ENCODE data around the gene HNRNPUL1.
"Not testable (repeated sequence)": the region's sequence is repeated elsewhere in the genome, so short reads cannot be mapped to it uniquely, and the experiment has no call there.

Gene HNRNPUL1

DNA sequence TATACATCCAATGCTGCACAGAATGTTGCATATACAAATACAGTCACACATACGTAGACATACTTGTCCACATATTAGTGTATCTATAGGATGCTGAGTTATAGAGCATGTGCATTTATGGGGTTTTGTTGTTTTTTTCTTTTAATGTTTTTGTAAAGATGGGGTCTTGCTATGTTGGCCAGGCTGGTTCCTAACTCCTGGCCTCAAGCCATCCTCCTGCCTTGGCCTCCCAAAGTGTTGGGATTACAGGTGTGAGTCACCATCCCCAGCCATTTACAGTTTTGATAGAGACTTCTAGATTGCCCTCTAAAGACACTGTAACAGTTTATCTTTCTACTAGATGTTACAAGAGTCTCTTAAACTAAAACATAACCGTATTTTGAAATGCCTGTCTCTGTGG lies 14.3 kb downstream of the HNRNPUL1 start:
- no peak for DNase-seq

DNA sequence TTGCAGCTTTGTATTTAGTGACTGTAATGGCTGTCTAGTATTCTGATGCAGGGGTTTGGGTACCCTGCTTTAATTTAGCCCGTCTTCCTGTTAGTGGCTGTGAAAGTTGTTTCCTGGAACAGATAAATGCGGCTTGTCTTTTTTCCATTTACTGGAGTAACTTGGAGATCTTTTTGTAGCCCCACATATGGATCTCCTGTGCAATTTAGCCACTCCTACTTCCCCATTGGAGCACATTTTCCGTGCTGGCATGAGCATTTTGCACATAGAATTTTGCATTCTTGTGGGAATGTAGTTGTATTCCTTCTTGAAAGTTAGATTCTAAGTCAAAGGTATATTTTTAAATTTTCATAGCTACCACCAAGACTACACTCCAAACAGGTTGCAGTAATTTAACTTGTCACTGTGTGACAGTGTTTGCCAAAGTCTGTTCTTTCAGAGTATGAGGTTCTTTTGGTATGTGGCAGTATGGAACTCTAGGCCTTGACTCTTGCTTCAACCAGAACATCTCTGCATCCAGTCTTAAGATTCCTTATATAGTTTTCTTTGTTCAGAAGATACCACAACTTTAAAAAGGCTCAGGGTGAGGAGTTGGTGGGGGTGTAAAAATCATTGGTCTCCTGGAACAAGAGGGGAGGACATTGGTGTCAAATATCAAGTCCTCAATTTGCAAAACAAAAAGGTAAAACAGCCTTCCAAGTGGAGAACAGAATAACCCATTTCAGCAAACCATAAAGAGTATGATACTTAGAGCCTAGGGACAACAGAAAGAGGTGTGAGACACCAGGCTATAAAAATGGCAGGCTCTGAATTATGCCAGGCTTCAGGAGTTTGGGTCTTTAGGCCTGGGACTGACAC lies 24.7 kb downstream of the HNRNPUL1 start:
- DNase-seq: no peak

DNA sequence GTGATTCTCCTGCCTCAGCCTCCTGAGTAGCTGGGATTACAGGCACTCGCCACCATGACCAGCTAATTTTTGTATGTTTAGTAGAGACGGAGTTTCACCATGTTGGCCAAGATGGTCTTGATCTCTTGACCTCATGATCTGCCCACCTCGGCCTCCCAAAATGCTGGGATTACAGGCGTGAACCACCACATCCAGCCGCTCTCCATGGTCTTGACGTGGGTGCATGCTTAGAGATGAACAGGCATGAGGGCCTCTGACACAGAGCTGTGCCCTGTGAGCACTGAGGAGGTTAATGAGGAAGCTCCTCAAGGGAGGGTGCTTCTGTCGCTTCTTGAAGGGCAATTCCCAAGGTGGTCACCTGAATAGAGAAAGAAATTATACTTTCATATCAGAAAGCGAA lies 25.6 kb downstream of the HNRNPUL1 start:
- DNase-seq: not testable (repeated sequence)

DNA sequence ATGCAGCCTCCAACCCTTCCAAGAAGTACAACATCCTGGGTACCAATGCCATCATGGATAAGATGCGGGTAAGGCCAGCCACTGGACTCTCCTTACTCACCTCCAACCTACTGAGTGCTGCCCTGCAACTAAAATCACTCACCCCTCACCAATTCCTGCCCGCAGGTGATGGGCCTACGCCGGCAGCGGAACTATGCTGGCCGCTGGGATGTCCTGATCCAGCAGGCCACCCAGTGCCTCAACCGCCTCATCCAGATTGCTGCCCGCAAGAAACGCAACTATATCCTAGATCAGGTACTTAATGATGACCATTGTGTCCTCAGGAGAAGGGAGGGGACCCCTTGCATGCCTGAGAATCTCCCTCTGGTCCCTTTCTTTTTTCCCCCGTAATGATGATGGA lies 30.2 kb downstream of the HNRNPUL1 start:
- no peak for DNase-seq

DNA sequence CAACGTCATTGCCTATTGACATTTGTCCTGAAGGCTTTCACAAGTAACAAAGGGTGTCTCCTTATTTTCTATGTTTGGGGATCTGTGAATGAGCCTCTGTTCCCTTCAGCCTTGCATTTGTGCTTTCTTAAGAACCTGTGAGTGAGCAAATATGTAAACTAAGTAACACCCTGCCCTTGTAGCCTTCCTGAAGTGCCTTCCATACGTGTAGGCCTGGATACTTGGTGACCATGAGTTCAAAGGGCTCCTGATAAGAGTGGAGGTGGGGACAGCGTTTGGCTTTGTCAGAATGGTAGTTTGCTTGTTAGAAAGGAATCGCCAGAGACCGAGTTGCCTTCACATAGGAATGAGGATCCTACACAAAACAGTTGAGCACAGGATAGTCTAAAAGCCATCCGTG lies 31.3 kb downstream of the HNRNPUL1 start:
- no peak for DNase-seq

DNA sequence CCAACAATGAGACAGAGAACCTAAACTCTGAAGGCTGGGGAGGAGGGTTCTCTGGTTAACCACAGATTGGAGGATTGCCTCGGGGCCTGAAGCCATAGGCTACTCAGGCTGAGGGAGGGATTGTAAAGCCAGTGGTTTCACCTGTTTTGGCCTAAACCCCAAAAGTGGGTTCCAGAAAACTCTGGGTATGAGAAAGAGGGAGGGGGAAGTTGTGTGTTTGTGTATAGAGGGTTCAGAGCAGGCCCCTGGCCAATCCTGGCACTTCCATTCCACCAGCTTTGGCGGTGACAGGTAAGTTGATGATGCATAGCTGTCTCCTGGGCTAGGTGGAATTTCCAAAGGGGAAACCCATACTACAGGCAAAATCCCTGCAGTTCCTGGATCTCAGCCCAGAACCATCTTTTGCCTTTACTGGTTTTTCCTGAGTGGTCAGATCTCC lies 32.3 kb downstream of the HNRNPUL1 start:
- DNase-seq: no peak

DNA sequence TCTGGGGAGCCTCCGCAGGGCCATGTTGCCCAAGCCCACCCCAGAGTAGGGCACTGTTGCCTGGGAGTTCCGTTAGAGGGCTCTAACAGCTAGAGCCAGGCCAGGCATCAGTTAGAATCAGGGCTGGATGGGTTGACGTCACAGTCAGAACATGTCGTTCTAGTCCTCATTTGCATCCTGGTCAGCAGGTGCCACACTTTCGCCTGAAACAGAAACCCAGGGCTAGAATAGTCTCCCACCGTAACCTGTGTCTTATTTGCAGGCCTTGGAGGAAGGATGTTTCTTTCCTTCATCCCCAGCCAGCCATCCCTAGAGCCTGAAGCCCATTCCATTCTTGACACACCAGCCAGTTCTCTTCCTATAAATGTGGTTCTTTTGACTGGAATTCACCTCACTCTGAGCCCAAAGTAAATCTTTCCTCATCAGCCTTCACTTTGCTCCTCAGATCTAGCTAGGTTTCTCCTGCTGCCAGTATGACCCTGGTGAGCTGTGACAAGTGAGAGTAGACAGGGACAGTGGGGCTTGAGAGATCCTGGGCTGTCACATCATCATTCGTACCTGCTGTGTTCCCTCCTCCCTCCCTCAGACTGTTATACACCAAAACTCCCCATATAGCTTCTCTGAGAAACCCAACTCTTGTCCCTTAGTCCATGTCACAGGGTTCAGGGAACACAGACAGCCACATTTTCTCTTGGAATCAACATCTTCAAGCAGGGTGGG lies 33.6 kb downstream of the HNRNPUL1 start:
- DNase-seq: no peak

DNA sequence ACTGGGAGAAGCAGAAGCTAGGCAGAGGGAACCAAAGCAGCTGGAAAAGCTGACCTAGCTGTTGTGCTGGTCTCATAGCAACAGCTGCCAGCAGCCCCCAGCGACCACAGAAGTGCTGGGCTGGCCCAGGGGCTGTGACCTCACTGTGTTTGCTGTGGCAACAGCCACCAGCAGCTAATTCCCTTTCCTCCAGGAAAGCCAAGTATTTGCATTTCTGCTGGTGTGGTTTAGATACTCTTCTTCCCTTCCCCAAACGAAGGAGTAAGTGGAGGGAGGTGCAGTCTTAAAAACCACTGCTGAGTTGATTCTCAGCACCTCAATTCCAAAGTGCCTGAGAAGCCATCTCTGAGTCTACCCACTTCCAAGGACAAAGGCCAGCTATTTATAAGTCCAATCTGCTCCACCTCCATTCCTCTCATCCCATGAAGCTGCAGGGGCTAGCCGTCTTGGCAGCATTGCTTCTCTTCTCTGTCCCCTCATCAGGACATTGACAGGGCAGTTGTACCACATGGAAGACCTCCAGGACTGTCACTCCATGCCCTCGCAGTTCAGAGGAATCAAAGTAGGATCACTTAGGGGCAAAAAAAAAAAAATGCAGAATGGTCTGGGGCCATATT lies 34.3 kb downstream of the HNRNPUL1 start:
- DNase-seq: peak; percentile 53

DNA sequence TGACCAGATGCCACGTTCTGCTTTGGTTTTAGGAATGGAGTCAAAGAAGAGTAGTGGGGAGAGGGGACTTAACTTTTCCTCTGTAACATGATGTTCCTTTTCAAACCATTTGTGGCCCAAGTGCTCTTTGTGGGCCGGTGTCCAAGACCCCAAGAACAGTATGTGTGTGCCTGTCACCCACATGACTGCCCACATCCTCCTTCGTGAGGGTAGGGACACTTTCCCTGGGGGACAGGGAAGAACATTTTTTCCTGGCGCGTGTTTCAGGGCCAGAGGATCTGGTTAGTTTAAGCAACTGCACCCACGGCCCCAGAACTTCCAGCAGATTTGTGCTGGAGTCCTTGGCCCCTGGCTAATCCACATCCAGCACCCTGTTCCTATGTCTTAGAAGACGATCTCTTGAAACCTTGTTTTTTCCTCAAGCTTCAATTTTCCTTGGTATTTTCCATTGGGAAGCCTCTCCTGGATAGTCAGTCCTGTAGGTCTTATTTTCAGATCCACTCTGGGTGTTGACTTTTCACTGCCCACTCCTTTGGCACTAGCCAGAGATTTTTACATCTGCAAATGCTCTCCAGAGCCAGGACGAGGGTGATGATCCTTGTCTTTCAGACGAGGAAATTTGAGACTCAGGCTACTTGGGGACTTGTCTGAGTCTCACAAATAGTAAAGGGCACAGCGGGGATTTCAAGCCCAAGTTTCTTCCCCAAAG lies 35.0 kb downstream of the HNRNPUL1 start:
- no peak for DNase-seq

DNA sequence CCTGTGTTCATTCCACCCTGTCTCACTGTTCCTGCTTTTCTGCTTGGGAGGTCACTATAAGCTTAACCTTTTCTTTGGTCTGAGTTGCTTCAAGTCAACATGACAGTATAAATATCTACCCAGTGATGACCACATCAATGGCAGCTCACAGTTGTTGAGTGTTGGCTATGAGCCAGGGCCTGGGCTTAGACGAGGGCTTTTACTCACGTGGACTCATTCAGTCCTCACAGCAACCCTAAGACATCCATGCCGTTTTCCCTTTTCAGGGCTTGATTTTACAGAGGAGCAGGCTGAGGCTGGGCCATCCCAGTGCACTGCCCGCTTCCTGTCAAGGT lies 35.5 kb downstream of the HNRNPUL1 start:
- DNase-seq: peak; percentile 53

DNA sequence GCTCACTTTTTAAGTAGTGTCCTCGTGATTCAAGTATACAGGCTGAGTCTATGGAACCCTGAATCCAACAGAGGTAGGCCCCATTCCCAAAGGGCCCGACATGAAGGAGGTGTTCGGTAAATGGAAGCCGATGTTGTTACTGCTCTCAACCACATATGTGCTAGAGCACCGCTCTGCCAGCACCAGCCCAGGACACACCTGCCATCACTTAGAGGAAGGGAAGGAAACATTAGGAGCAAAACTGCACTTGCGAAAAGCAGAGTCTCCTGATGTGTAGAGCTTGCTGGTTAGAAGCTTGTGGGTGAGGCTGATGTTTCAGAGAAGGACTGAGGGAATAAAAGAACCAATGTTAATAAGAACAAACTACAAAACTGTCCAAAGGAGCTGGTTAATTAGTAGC lies 36.4 kb downstream of the HNRNPUL1 start:
- DNase-seq: no peak

DNA sequence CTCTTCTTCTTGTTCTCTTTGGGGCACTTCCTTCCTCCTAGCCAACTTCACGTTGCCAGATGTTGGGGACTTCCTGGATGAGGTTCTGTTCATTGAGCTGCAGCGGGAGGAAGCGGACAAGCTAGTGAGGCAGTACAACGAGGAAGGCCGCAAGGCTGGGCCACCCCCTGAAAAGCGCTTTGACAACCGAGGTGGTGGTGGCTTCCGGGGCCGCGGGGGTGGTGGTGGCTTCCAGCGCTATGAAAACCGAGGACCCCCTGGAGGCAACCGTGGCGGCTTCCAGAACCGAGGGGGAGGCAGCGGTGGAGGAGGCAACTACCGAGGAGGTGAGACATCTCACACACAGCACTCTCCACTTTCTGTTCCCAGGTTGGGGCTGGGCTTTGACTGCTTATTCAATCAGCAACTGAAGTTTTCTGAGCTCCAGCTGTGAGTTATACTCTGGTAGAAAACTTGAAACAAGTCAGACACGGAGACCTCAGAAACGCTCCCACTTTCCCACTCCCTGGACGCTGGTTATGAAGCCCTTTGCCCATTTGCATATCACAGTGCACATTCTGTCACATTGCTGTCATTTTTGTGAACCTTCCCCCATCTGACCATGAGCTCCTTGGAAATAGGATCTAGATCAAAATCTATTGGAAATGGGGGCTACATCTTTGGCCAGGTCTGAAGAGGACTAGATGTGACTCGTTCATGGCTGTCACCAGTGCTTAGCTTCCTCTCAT lies 38.6 kb downstream of the HNRNPUL1 start:
- DNase-seq: peak; percentile 48

DNA sequence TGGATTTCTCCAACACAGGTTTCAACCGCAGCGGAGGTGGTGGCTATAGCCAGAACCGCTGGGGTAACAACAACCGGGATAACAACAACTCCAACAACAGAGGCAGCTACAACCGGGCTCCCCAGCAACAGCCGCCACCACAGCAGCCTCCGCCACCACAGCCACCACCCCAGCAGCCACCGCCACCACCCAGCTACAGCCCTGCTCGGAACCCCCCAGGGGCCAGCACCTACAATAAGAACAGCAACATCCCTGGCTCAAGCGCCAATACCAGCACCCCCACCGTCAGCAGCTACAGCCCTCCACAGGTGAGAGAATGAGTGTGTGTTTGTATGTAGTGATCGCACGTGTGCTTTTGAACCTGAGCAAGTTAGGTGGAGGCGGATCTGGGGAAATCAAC lies 39.8 kb downstream of the HNRNPUL1 start:
- DNase-seq: no peak

DNA sequence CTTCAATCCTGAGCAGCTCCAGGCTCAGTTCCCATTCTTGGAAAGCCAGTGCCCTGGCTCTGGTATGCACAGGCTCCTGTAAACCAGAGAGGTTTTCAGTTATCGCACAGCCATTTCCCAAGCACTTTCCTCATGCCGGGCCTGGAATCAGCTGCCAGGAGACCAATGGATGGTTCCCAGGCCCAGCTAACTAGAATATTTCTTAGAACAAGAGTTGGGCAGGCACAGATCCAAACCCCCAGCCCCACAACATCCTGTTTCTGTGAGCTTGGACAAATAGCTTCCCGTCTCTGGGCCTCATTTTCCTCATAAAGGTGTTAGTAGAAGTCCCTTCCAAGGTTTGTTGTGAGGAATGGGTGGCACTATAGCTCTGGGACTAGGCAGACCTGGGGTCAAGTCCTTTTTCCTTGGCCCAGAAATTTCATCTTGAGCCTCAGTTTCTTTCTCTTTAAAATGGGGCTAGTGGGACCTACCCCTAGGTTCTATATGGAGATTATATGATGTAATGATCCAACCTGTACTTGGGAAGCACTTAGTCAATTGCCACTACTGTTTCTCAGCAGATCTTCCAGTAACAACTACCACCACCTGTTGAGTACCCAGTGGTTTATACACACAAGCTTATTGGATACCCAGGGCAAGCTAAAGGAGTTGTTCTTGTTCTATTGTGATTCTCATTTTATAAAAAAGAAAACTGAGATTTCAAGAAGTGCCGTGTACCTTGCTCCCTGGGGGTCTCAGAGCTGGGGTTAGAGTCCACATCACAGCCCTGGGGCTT lies 40.7 kb downstream of the HNRNPUL1 start:
- DNase-seq: no peak

DNA sequence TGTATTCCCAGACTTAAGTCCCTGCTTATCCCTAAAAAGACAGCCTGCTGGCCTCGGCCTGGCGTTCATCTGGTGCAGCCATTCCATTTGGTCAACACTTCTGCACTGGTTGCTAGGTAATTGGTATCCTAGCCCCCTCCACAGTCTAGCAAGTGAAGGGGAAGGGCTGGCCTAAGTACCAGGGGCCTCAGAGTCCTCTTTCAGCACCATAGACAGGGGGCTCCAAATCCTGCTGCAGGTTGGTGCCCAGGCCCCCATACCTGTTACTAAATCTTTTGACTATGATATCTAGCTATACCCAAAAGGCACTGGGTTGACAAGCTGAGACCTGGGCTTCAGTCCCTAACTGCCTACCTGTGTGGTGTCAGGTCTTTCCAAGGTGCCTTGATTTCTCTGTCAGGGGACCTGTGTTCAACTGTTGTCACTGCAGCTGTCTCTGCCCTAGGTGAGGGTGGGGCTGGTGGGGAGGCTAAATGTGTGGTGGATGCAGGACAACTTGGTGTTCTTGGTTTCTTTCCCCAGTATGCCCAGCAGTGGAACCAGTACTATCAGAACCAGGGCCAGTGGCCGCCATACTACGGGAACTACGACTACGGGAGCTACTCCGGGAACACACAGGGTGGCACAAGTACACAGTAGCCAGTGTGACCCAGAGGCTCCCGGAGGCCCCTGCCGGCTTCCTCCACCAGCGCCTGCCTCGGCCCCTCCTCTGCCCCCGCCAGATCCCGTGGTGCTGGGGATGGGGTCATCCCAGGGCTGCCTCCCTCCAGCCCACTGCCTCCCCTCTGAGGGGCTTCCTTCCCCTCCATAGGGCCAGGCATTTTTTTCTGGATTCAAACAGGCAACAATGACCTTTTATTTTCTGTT lies 42.0 kb downstream of the HNRNPUL1 start:
- DNase-seq: no peak

DNA sequence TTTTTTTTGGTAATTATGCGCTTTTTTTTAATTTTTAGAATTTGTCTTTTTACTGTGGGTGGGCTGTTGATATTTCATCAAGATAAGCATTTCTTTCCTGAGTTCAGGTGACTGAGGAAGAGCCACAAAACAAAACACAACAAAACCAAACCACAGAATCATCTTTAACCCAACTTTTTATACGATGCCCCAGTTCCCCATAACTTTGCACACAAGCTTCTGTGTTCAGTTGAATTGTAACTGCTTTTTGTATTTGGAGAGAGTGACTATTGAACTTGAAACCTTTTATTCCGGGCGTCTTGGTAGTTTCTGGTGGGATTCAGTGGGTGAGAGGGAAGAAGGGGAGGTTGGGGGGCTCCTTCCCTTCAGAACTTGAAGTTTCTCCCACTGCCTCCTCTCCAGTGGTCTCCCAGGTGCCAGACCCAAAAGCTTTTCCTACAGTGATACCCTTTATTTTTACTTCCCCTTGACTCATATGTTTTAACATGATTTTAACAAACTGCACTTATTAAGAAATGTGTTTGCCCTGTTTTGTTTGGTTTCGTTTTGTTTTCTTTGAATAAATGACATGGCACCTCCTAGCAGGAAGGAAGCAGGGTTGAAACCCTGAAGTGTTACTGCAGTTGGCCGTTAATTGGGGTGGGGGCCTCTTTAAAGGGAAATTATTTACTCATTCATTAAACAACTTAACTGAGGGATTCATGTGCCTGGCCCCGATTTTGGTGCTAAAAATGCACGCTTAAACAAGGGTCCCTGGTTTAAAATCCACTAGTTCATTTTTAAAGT lies 43.1 kb downstream of the HNRNPUL1 start:
- no peak for DNase-seq

DNA sequence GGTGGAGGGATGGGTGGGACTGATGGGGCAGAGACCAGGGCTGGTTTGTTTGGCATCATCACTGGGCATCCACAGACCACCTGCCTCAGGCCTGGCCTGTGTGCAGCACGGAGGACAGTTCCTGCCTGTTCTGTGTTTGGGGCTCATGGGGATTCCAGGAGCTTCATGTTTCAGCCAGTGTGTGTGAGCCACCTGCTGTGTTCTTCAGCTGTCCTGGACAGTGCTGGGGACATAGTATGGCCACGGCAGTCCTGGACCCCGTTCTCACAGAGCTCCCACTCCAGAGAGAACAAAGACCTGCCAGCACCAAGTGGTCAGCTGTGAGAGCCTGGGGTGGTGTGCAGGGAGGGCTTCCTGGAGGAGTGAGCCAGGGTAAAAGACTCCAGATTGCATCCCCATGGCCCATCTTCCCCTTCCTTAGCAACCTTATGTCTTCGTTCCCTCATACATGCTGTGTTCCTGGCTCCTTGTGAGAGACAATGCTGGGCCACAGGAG lies 43.8 kb downstream of the HNRNPUL1 start:
- DNase-seq: no peak

DNA sequence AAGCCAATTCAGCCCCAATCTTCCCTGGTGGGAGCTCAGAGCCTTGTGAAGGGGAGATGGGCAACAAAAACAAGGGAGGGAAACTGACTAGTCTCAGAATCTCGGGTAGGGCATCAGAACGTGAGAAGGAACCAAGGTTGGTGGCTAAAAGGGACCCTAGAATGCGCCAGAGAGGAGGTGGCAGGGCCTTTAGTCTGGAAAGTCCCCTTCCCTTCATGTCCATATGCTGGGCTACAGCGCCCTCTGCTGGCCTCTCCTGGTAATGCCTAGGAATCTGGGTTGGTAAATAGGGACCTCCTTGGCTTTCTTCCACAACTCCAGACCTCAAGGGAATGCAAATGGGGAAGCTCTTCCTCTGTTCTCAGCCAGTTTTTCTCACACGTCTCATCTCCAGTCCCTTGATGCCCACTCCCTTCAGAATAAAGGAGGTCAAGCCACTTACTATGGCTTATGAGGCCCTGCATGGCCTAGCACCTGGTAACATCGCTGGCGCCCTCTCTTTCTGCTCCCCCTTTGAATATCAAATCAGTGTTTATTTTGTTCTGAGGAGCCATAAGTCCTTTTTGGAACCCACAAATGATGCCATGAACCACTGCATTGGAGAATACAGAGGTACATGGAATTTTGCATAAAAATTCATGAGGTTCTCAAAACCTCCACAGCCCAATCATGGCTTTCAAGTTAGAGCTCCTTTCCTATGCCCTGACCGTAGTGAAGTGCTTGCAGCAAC lies 44.4 kb downstream of the HNRNPUL1 start:
- DNase-seq: peak; percentile 95
